ENCODE data around the gene COL25A1.

COL25A1 gene

GRCh38 chr4:108795733-108796132, 506.7 kb downstream of the COL25A1 start:
- DNase-seq, result no peak

GRCh38 chr4:108794136-108794535, 508.3 kb downstream of the COL25A1 start:
- no peak for DNase-seq

DNA sequence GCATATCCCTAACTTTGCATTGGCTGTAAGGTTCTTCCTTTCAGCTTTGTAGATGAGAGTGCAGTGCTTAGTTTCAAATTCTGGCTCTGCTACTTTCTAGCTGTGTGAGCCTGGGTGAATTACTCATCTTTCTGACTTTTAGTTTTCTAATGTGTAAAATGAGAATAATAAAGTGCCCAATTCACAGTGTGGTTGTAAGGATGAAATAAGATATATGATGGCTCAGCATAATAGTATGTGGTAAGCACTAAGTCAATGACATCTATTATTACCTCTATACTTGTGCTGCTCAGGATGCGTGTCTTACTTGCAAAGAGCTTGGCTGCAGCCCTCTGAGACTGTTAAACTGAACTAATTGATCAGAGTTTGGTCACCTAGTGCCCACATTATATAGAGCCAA, 509.0 kb downstream of the COL25A1 start:
- no peak for DNase-seq

DNA sequence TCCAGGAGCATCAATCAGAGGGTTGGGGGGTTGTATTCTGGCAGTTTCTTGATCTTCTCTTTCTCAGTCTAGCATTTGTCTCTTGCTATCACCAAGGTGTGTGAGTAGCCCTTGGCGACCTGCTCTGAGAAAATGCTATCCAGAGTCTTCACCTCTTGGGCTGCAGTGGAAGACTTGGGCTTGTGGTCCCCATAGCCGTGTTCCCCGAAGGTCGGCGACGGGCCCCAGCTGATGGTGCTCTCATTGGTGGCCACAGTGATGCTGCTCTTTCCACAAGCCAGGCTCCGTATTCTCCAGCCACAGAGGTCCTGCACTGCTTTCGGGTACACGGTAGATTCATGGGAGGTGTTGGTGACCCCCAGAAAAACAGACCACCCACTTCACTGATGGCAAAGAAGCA, 513.7 kb downstream of the COL25A1 start:
- DNase-seq, result no peak

DNA sequence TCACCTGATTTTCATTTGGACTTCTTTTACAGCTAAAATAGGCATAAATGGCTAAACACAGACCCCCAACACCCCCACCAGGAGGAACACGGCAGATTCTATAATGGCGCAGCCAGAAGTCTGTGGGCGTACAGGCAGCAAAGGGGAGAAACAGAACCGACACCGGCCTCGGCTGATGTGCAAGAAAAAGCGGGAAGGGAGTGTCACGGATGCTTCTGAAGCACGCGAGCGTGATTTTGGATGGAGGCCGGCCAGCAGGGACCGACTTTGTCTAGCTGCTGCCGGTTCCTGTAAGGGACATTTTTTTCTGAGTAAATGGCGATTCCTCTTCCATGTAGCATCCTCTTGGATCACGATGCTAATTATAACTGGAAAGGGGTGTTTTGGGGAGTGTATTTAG, 514.7 kb downstream of the COL25A1 start:
- DNase-seq, result no peak

DNA sequence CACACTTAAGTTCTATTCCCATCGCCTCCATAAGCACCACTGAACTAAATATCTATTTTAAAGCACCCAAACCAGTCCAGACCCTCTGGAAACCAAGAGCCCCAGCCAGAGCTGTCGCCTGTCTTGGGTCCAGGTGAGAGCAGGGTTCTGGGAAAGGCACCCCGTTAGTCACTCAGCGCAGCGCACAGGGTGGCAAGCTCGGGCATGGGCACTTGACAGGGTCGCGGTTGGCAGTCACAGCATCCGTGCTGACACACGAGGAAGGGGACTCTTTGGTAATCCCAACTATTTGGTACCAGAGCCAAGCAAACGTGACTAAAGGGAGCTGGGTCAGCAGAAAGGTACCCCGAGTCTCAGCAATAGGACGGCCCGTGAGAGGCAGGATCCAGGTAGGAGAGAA, 515.4 kb downstream of the COL25A1 start:
- no peak for DNase-seq

- no peak for DNase-seq
Observed at GRCh38 chr4:108786351-108786750, 516.1 kb downstream of the COL25A1 start.

- no peak for DNase-seq
Observed at GRCh38 chr4:108783665-108784463, 518.6 kb downstream of the COL25A1 start.

DNA sequence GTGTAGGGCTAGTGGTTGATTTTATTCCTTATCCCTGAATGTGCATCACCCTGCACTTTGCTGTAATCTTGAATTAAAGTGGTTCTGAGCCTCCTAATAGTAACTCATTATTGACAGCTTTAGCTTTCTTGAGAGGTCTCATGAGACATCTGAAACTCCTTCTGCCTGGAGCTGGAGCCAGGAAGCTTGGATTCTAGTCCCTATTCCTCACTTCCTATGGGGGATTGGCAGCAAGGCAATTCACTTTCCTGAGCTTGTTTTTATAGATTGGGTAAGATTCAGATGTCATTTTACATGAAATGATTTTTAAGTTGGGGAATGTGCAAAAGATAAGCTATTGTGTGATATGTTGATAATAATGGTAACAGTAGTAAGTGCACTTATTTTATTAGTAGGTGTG, 522.5 kb downstream of the COL25A1 start:
- no peak for DNase-seq

- DNase-seq, result no peak
Observed at GRCh38 chr4:108777388-108777787, 525.1 kb downstream of the COL25A1 start.

- no peak for DNase-seq
Observed at GRCh38 chr4:108775921-108776320, 526.5 kb downstream of the COL25A1 start.

DNA sequence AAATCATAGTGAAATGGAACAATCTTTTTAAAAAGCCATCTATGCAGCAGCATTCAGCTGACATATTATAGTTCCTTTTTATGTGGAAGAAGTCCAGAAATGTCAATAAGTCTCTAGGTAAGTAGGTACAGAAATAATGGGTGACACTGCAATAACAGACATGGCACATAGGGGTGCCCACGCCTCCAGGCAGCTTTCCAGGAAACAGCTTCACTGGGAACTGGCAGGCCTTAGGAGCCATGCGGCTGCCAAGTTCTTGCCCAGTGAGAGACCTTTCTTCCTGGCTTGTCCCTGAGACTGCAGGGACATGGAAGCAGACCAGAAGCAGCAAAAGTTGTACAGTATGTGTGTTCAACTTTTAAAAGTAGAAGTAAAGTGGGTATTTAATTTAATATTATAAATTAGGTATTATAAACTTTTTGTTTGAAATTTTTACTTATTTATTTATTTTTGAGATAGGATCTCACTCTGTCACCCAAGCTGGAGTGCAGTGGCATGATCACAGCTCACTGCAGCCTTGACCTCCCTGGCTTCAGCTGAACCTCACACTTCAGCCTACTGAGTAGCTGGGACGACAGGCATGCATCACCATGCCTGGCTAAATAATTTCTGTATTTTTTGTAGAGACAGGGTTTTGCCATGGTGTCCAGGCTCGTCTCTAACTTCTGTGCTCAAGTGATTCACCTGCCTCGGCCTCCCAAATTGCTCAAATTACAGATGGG, 527.5 kb downstream of the COL25A1 start:
- no peak for DNase-seq

GRCh38 chr4:108772402-108772801, 530.1 kb downstream of the COL25A1 start:
- no peak for DNase-seq

DNA sequence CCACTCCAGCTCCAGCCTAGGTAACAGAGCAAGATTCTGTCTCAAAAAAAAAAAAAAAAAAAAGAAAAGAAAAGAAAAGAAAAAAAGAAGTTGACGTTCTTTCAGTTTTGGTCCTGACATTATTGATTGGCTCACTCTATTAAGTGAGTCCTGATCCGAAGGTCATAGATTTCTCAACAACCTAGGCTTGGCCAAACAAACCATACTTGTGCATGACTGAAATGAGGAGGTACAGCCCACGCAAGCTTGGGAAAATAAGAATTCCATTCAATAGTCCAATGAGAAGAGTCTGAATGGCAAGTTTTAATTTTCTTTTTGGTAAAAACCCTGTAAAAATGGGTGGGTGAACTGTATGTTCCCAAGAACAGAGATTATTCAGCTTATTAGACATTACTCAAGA, 536.4 kb downstream of the COL25A1 start:
- DNase-seq, result no peak

DNA sequence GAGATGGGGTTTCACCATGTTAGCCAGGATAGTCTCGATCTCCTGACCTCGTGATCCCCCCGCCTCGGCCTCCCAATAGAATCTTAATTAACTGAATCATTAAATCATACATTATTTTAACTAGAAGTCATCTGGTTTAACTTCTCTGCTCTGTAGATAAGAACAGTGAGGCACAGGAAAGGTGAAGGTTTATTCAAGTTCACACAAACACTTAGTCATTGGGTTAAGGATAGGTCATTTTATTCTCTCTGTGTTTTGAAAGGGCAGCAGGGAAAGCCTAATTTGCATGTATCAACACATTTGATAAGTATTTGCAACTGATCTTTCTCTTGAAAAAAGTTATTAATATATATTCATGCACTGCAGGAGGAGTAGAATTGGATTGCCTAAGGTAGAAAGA, 538.5 kb downstream of the COL25A1 start:
- no peak for DNase-seq

DNA sequence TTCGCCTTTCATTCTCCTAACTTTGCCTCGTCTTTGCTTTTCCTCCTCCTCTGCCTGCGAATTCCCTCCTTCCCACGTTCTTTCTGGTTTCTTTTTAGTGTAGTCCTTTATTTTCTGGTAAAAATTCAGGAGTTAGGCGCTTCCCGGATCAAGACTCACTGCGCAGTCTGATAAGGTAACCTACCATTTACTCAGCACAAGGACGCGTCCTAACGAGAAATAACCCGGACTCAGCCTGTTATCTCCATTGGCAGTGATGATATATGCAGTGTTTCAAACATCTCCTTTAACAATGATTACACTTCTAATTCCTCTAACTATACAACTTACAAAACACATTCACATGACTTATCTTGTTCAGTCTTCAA, 539.2 kb downstream of the COL25A1 start:
- DNase-seq, result no peak

- no peak for DNase-seq
Observed at GRCh38 chr4:108762559-108763225, 539.8 kb downstream of the COL25A1 start, which contains the start of gene ETNPPL. ETNPPL (minus strand) TSS chr4:108763053; CDS start chr4:108762898, 155 bp downstream.

Data from NCI-H524 treated with DMSO at 0.1 percent for 48 hours (cell line).